ENCODE measurements around the gene POLA1.
"Not testable (repeated sequence)": the region's sequence is repeated elsewhere in the genome, so short reads cannot be mapped to it uniquely, and the experiment has no call there.

GRCh38 chrX:24655679-24656078 is 38.0 kb upstream of the POLA1 start:
- not testable (repeated sequence) for TF ChIP-seq CTCF (IDR thresholded peaks at IDR 0.05); EP300 (IDR thresholded peaks at IDR 0.05; ENCODE audit: low read depth); POLR2A (IDR thresholded peaks at IDR 0.05); POLR2AphosphoS5 (IDR thresholded peaks at IDR 0.05)

All from transverse colon (tissue), 4 donors.